ENCODE data around the gene MINDY3. TPM values are rescaled to one million over a fixed set of nuclear protein-coding genes. Genes with fewer than 3 reads are reported as not detected.
A peak's percentile ranks its signal among the peaks of the same experiment; 100 is the strongest.

The MINDY3 gene
- total RNA-seq, 1 experiment from 2014 or later = 10.8 TPM

DNA sequence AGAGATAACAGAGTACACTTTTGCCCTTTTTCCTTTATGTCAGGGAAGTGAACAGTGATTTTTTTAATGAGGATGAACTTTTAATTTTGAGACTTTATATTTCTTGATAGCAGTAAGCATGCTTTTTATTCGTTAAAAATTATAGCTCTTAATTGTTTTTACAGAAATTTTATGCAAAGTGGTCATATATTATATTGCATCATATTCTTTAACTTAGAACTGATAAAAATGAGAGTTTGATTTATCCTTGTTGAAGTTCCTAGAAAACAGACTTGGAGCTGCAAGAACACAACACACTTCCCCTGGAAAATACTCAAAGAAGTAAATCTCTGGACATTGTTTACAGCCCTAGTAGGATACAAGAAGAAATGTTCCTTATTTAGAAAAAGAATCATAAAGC lies 21.2 kb upstream of the MINDY3 start:
- no peaks in the 10 kb centered on the region for H3K36me3 ChIP-seq (ENCODE audit: low read depth)
- BruUV-seq (replicated peaks) = no TSS peak

DNA sequence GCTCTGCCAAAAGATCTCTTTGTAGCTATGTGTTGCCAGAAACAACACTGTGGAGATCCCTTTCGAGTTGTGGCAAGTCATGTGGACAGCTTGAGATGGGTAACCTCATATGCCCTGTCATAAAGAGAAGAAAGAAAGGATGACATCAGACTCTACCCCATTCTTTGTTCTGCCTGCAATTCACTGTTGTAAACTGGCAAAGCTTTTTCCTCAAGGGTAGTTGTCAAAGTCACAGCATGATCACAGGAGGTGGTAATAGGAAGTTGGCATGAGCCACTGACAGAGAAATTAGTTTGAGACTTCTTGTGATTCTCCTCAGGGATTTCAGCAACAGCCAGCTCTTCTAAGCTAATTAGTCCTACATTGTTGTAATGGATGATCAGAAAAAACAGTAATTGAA lies 19.4 kb upstream of the MINDY3 start:
- Histone ChIP-seq H3K36me3 (ENCODE audit: low read depth) (no peaks in the 10 kb centered on the region), H3K79me2 (ENCODE audit: low read depth) (no peaks in the 10 kb centered on the region), H3K27me3 (ENCODE audit: insufficient read depth, low read depth) (0 out of 2 replicates have a peak, but pooled peaks cover 3% of the 10 kb centered on the region), H2AFZ (no peak overlapping the region), H3K9me2 (ENCODE audit: insufficient read depth) (no peaks in the 10 kb centered on the region), H3K4me2 (no peak overlapping the region), H3K4me3 (no peak overlapping the region), H3K27ac (no peak overlapping the region), H4K20me1 (ENCODE audit: insufficient read depth) (no peaks in the 10 kb centered on the region), H3K9me3 (ENCODE audit: insufficient read depth, low read depth) (no peaks in the 10 kb centered on the region), H3F3A (ENCODE audit: insufficient read depth, low read depth) (no peaks in the 10 kb centered on the region), H3K4me1 (replicated peaks; ENCODE audit: insufficient read depth) (no peaks in the 10 kb centered on the region)
- ChIA-PET CTCF (no interaction called here), POLR2A (ENCODE audit: unreplicated experiment) (no interaction called here)
- no peak for TF ChIP-seq CTCF (conservative IDR thresholded peaks at IDR 0.05)
- no peak for TF ChIP-seq EZH2 (IDR thresholded peaks at IDR 0.05; ENCODE audit: low read depth)
- BruUV-seq (replicated peaks) = no TSS peak
- intact Hi-C loops (cut with micrococcal nuclease; ENCODE audit: unreplicated experiment) = loop anchor here (2.0 kb wide), 1 partner anchor 1377 kb away; no protein-coding TSS in a partner anchor
- no peak for DNase-seq

More for the DNA sequence above, 21.2 kb upstream of the MINDY3 start:
- Histone ChIP-seq H2AFZ (no peak overlapping the region), H3K79me2 (ENCODE audit: low read depth) (no peaks in the 10 kb centered on the region), H3K4me2 (no peak overlapping the region), H3K27ac (no peak overlapping the region), H3K4me3 (no peak overlapping the region), H3K27me3 (ENCODE audit: insufficient read depth, low read depth) (peaks cover 13% of the 10 kb centered on the region; the same call in 1 of the 2 replicates), H4K20me1 (ENCODE audit: insufficient read depth) (no peaks in the 10 kb centered on the region), H3K9me2 (ENCODE audit: insufficient read depth) (no peaks in the 10 kb centered on the region), H3K4me1 (replicated peaks; ENCODE audit: insufficient read depth) (no peaks in the 10 kb centered on the region), H3K9me3 (ENCODE audit: insufficient read depth, low read depth) (no peaks in the 10 kb centered on the region), H3F3A (ENCODE audit: insufficient read depth, low read depth) (no peaks in the 10 kb centered on the region)
- ChIA-PET CTCF (no interaction called here), POLR2A (ENCODE audit: unreplicated experiment) (no interaction called here)
- TF ChIP-seq EZH2 (IDR thresholded peaks at IDR 0.05; ENCODE audit: low read depth) (no peak), CTCF (conservative IDR thresholded peaks at IDR 0.05) (no peak)
- no peak for DNase-seq
- intact Hi-C loops (cut with micrococcal nuclease; ENCODE audit: unreplicated experiment) = no loop called here

- Histone ChIP-seq H3K4me1 (replicated peaks; ENCODE audit: insufficient read depth) (no peaks in the 10 kb centered on the region), H3F3A (ENCODE audit: insufficient read depth, low read depth) (no peaks in the 10 kb centered on the region), H3K4me3 (no peak overlapping the region), H3K27ac (no peak overlapping the region), H2AFZ (no peak overlapping the region), H3K4me2 (no peak overlapping the region), H3K9me2 (ENCODE audit: insufficient read depth) (no peaks in the 10 kb centered on the region), H3K9me3 (ENCODE audit: insufficient read depth, low read depth) (no peaks in the 10 kb centered on the region), H3K79me2 (ENCODE audit: low read depth) (no peaks in the 10 kb centered on the region), H3K27me3 (ENCODE audit: insufficient read depth, low read depth) (0 out of 2 replicates have a peak, but pooled peaks cover 2% of the 10 kb centered on the region), H3K36me3 (ENCODE audit: low read depth) (no peaks in the 10 kb centered on the region), H4K20me1 (ENCODE audit: insufficient read depth) (no peaks in the 10 kb centered on the region)
- intact Hi-C loops (cut with micrococcal nuclease; ENCODE audit: unreplicated experiment) = loop anchor here (2.0 kb wide), 1 partner anchor 1378 kb away; no protein-coding TSS in a partner anchor
- DNase-seq = no peak
- CTCF ChIA-PET = no interaction called here
- POLR2A ChIA-PET (ENCODE audit: unreplicated experiment) = no interaction called here
- no TSS peak for BruUV-seq (replicated peaks)
- TF ChIP-seq CTCF (conservative IDR thresholded peaks at IDR 0.05) (peak; percentile 75), EZH2 (IDR thresholded peaks at IDR 0.05; ENCODE audit: low read depth) (no peak)
Measured at GRCh38 chr10:15879058-15879457, 18.8 kb upstream of the MINDY3 start.
